ENCODE results near the gene BTBD19. TPM values are rescaled to one million over a fixed set of nuclear protein-coding genes. Genes with fewer than 3 reads are reported as not detected.

BTBD19 gene
- total and polyA plus RNA-seq, 9 of the 15 experiments (the other 6 are each of a cell fraction or from before 2014, with no cell fraction given), result 0.22 to 2.0 (median 0.95) TPM

GRCh38 chr1:44775078-44775929 lies 33.0 kb upstream of the BTBD19 start, which contains the start of gene RPS8 (continued):
- TF ChIP-seq ZBTB1 (CRISPR knock-in tag; IDR thresholded peaks at IDR 0.05; ENCODE audit: borderline replicate concordance, low read depth) (no peak), MIER1 (IDR thresholded peaks at IDR 0.05; ENCODE audit: low read depth) (peak; percentile 71; the same call in 1 of the 2 replicates), MLX (CRISPR knock-in tag; conservative IDR thresholded peaks at IDR 0.05) (0 out of 4 replicates have a peak, but pooled peaks of 1 of the 2 experiments have one; percentile 46), ZNF280A (IDR thresholded peaks at IDR 0.05; ENCODE audit: low read depth, partially characterized antibody) (no peak), JUNB (CRISPR knock-in tag; conservative IDR thresholded peaks at IDR 0.05) (no peak), DIDO1 (tag; IDR thresholded peaks at IDR 0.05; ENCODE audit: low read depth) (peak; percentile 60; the same call in 1 of the 2 replicates), NBN (IDR thresholded peaks at IDR 0.05; ENCODE audit: low read depth) (peak; percentile 97), ZBTB12 (CRISPR knock-in tag; IDR thresholded peaks at IDR 0.05) (peak; percentile 99), TCF15 (CRISPR knock-in tag; IDR thresholded peaks at IDR 0.05) (0 out of 2 replicates have a peak, but pooled peaks have one; percentile 6), HMG20B (CRISPR knock-in tag; IDR thresholded peaks at IDR 0.05) (no peak), PBX2 (CRISPR knock-in tag; IDR thresholded peaks at IDR 0.05; ENCODE audit: low read depth) (no peak), PBX2 (tag; conservative IDR thresholded peaks at IDR 0.05; ENCODE audit: low read depth) (0 out of 2 replicates have a peak, but pooled peaks have one; percentile 4), CREB3L1 (IDR thresholded peaks at IDR 0.05; ENCODE audit: borderline replicate concordance, low read depth) (peak; percentile 99), ZNF354B (CRISPR knock-in tag; IDR thresholded peaks at IDR 0.05) (no peak; the same call in 1 of the 2 replicates), MCM5 (IDR thresholded peaks at IDR 0.05; ENCODE audit: low read depth) (no peak), CHD4 (IDR thresholded peaks at IDR 0.05; ENCODE audit: insufficient read depth, insufficient replicate concordance, low read depth, low read length, poor library complexity, severe bottlenecking) (no peak), ZNF143 (CRISPR knock-in tag; IDR thresholded peaks at IDR 0.05) (peak; percentile 70), TBP (optimal IDR thresholded peaks at IDR 0.05; ENCODE audit: low read depth, low read length) (peak; percentile 99)

Data from K562 (cell line).